ENCODE data around the gene PDE7B.

PDE7B gene

DNA sequence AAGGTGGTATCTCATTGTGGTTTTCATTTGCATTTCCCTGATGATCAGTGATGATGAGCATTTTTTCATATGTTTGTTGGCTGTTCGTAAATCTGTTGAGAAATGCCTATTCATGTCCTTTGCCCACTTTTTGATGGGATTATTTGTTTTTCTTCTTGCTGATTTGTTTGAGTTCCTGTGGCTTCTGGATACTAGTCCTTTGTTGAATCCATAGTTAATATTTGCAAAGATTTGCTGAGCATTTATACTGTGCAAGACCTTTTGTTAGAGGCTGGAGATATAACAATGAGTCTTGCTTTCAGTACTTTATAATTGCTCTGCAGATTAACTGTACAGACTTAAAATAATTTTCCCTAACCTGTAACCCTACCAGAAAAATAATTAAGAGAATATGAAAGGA lies 35.6 kb downstream of the PDE7B start:
- H3K4me1 ChIP-seq (ENCODE audit: control insufficient read depth, insufficient read depth, low read length) = no peaks in the 10 kb centered on the region
- no peak overlapping the region for H3K4me3 ChIP-seq (ENCODE audit: low read depth, low read length)
- no peaks in the 10 kb centered on the region for H3K36me3 ChIP-seq (ENCODE audit: control insufficient read depth, insufficient read depth, low read length)
- H3K27me3 ChIP-seq (ENCODE audit: control insufficient read depth, insufficient read depth, low read length) = no peaks in the 10 kb centered on the region
- H3K9ac ChIP-seq (ENCODE audit: low read depth, low read length) = no peak overlapping the region
- H3K27ac ChIP-seq (ENCODE audit: low read depth, low read length) = no peak overlapping the region
- H3K9me3 ChIP-seq (ENCODE audit: control insufficient read depth, insufficient read depth, low read length) = no peaks in the 10 kb centered on the region

DNA sequence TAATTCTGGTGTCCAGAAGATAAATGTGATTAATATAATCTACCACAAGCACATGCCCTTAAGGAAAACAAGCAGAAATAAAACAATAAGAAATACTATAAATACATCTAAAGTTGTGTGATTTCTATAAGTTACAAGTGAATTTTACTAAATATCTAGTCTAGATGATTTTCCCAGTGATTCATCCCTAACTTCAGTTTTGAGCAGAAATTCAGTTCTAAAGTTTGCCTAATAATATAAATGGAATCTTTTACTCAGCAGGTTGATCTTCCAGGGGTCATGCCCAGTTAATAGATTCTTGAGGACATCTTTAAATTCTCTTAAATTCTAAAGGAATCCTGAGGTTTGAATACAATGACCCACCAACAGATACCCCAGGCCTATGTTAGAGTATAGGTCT lies 37.3 kb downstream of the PDE7B start:
- Histone ChIP-seq H3K9ac (ENCODE audit: low read depth, low read length) (no peak overlapping the region), H3K27ac (ENCODE audit: low read depth, low read length) (no peak overlapping the region), H3K36me3 (ENCODE audit: control insufficient read depth, insufficient read depth, low read length) (no peaks in the 10 kb centered on the region), H3K4me3 (ENCODE audit: low read depth, low read length) (no peak overlapping the region), H3K9me3 (ENCODE audit: control insufficient read depth, insufficient read depth, low read length) (no peaks in the 10 kb centered on the region), H3K4me1 (ENCODE audit: control insufficient read depth, insufficient read depth, low read length) (no peaks in the 10 kb centered on the region), H3K27me3 (ENCODE audit: control insufficient read depth, insufficient read depth, low read length) (no peaks in the 10 kb centered on the region)

DNA sequence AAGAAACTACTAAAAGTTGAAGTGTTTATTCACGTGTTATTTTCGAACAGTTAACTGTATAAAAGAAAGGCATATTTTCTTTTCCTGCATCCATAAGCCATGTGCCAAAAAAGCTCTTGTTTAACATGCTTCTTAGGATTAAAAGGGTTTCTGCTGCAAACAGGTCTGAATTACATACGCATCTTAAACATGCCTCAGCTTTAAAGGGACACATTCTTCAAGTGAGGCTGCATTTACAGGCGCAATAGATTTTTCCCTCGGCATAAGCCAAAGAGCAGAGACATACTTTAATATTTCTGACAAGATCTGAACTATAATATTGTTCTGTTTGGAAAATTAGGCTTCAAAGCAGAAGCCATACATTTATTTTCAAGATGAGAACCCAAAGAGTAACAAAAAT lies 39.4 kb downstream of the PDE7B start:
- no peaks in the 10 kb centered on the region for H3K4me1 ChIP-seq (ENCODE audit: control insufficient read depth, insufficient read depth, low read length)
- H3K9ac ChIP-seq (ENCODE audit: low read depth, low read length) = no peak overlapping the region
- no peak overlapping the region for H3K27ac ChIP-seq (ENCODE audit: low read depth, low read length)
- no peaks in the 10 kb centered on the region for H3K27me3 ChIP-seq (ENCODE audit: control insufficient read depth, insufficient read depth, low read length)
- H3K4me3 ChIP-seq (ENCODE audit: low read depth, low read length) = no peak overlapping the region
- H3K9me3 ChIP-seq (ENCODE audit: control insufficient read depth, insufficient read depth, low read length) = no peaks in the 10 kb centered on the region
- H3K36me3 ChIP-seq (ENCODE audit: control insufficient read depth, insufficient read depth, low read length) = no peaks in the 10 kb centered on the region

DNA sequence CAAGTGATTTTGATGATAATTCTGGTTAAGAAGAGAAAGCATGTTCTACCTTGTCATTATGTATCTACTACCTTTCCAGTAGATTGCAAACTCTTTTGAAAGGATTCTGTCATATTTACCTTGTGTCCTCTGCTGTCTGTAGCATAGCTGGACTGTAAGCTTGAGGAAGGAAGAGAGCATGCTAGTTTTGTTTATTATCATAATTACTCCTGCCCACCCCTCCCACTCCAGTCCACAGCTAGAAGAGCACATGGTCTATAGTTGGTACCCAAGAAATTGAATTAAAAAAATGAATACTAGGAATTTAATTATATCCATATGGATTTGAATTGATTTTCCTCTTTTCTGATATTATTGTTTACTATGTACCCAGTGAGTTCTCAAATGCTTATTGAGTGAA lies 40.2 kb downstream of the PDE7B start:
- Histone ChIP-seq H3K27ac (ENCODE audit: low read depth, low read length) (no peak overlapping the region), H3K4me1 (ENCODE audit: control insufficient read depth, insufficient read depth, low read length) (no peaks in the 10 kb centered on the region), H3K27me3 (ENCODE audit: control insufficient read depth, insufficient read depth, low read length) (no peaks in the 10 kb centered on the region), H3K9ac (ENCODE audit: low read depth, low read length) (no peak overlapping the region), H3K9me3 (ENCODE audit: control insufficient read depth, insufficient read depth, low read length) (no peaks in the 10 kb centered on the region), H3K36me3 (ENCODE audit: control insufficient read depth, insufficient read depth, low read length) (no peaks in the 10 kb centered on the region), H3K4me3 (ENCODE audit: low read depth, low read length) (no peak overlapping the region)

DNA sequence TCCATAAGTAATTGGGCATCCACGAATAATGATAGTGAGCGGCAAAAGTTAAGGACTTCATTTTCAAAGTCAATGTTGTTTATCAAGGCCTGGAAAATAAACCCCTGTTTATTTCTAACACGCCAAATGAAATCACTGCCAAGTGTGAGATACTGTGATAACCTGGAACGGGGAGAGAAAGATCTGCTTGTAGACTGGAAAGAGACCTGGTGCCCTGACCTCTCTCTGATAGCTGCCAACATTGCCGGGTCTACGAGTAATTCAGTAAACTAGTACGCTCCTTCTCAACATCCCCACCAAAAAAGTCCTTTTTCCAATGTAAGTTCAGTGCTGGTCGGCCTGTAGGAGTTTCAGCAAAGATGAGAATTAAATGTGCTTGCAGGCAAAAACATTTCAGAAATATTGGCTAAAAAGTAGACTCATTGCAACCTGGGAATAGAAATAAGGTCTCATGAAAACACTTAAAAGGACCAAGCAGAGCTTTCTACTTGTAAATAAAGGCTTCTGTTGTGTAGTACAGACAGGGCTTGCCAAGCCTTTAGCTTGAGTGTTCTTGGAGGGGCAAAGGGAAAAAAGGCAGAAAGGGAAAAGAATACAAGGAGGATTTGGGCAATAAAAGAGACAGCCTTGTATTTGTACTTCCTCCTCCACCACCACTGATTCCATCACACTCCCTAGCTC lies 43.9 kb downstream of the PDE7B start:
- Histone ChIP-seq H3K4me1 (ENCODE audit: control insufficient read depth, insufficient read depth, low read length) (no peaks in the 10 kb centered on the region), H3K4me3 (ENCODE audit: low read depth, low read length) (no peak overlapping the region), H3K9ac (ENCODE audit: low read depth, low read length) (no peak overlapping the region), H3K9me3 (ENCODE audit: control insufficient read depth, insufficient read depth, low read length) (no peaks in the 10 kb centered on the region), H3K36me3 (ENCODE audit: control insufficient read depth, insufficient read depth, low read length) (no peaks in the 10 kb centered on the region), H3K27ac (ENCODE audit: low read depth, low read length) (no peak overlapping the region), H3K27me3 (ENCODE audit: control insufficient read depth, insufficient read depth, low read length) (no peaks in the 10 kb centered on the region)

DNA sequence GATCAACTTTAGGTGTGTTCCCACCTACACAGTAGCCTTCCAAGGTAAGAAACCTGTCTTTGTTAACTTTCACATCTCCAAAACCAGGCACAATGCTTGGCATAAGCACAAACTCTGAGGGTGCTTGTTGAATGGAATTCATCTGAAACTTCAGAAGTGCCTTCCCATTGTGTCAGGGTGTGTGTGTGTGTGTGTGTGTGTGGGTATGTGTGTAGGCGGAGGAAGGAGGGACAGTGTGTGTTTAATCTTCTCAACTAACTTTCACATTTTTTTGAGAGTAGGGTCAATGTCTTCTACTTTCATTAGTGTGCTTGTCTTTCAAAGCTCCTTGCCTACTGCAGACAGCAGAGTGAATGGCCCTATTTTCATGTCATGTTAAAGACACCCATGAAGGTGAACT lies 45.6 kb downstream of the PDE7B start:
- no peaks in the 10 kb centered on the region for H3K4me1 ChIP-seq (ENCODE audit: control insufficient read depth, insufficient read depth, low read length)

DNA sequence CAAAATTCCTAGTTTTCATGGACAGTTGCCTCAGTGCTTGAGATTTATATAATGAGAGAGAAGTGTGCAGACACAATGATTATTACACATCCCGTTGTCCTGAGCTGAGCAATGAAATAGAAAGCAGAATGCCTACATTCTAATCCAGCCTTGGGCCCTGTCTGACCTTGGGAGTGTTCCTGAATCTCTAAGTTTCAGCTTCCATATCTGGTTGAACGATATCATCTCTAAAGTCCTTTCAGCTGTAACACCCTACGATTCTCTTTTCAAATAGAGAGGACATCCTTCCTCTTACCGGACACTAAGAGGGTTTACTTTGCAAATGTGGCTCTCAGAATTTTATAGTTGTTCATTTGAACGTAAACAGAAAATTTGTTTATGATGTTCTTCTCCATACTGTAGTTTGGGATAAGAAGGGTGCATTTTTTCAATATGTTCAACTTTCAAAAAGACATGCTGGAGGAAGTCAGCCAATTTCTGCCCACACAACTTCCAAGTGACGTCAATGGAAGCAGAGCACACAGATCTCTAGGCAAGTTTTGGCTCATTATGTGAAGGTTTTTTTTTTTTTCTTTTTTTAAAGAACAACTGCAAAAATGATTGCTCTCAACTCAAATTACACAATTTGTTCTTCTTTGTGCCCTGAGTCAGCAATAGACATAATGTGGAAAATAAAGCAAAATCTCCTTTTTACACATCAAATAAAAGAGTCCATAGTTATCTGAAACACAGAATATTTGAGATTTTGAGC lies 50.4 kb downstream of the PDE7B start:
- Histone ChIP-seq H3K4me1 (ENCODE audit: control insufficient read depth, insufficient read depth, low read length) (no peaks in the 10 kb centered on the region; the same call in 1 of the 2 replicates), H3K9me3 (ENCODE audit: control insufficient read depth, insufficient read depth, low read length) (no peaks in the 10 kb centered on the region), H3K4me3 (ENCODE audit: low read depth, low read length) (no peak overlapping the region), H3K27ac (ENCODE audit: low read depth, low read length) (no peak overlapping the region), H3K9ac (ENCODE audit: low read depth, low read length) (no peak overlapping the region), H3K27me3 (ENCODE audit: control insufficient read depth, insufficient read depth, low read length) (no peaks in the 10 kb centered on the region), H3K36me3 (ENCODE audit: control insufficient read depth, insufficient read depth, low read length) (no peaks in the 10 kb centered on the region)

More for the DNA sequence above, 45.6 kb downstream of the PDE7B start:
- Histone ChIP-seq H3K9ac (ENCODE audit: low read depth, low read length) (no peak overlapping the region), H3K27me3 (ENCODE audit: control insufficient read depth, insufficient read depth, low read length) (no peaks in the 10 kb centered on the region), H3K27ac (ENCODE audit: low read depth, low read length) (no peak overlapping the region), H3K4me3 (ENCODE audit: low read depth, low read length) (no peak overlapping the region), H3K36me3 (ENCODE audit: control insufficient read depth, insufficient read depth, low read length) (no peaks in the 10 kb centered on the region), H3K9me3 (ENCODE audit: control insufficient read depth, insufficient read depth, low read length) (no peaks in the 10 kb centered on the region)

DNA sequence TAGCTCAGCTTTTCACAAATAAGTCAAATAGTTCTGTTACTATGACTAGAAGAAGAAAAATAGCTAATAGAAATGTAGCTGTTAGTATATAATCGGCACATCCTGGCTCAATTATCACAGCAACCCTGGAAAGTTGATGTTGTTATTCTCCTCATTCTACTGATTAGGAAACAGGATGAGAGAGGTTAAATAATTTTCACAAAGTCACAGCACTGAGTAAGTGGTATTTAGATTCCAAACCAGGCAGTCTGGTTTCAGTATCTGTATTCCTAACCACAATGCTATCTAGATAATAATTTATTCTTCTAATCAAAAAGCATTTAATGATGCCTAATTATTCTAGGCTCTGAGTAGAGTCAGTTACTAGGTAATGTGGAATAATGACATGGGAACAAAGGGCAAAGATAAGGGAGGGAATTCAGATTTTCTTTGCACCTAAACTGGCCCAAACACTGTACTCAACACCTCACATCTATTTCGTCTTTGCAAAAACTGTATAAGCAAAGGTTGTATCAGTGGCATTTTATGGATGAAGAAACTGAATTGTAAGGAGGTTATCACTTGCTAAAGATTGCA lies 51.3 kb downstream of the PDE7B start:
- H3K27ac ChIP-seq (ENCODE audit: low read depth, low read length) = no peak overlapping the region
- no peak overlapping the region for H3K9ac ChIP-seq (ENCODE audit: low read depth, low read length)
- H3K9me3 ChIP-seq (ENCODE audit: control insufficient read depth, insufficient read depth, low read length) = no peaks in the 10 kb centered on the region
- no peaks in the 10 kb centered on the region for H3K27me3 ChIP-seq (ENCODE audit: control insufficient read depth, insufficient read depth, low read length)
- no peaks in the 10 kb centered on the region for H3K36me3 ChIP-seq (ENCODE audit: control insufficient read depth, insufficient read depth, low read length)
- no peak overlapping the region for H3K4me3 ChIP-seq (ENCODE audit: low read depth, low read length)
- H3K4me1 ChIP-seq (ENCODE audit: control insufficient read depth, insufficient read depth, low read length) = no peaks in the 10 kb centered on the region; the same call in 1 of the 2 replicates

DNA sequence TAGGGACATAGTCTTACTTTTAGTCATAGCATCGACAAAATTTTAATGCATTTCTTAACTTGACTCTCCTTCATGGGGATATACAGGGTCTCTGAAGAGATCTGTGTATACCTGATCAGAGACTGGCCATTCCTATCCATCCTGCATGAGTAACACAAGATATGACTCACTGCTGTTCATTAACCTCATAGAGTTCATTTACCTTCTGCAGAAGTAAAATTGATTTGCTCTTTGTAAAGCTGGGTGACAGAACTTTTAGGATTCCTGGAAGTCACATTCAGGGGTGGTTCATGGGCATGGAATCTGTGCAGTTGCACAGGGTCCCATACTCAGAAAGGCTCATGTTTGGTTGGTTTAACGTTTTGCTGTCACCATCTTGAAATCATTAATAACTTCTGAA lies 53.2 kb downstream of the PDE7B start:
- Histone ChIP-seq H3K36me3 (ENCODE audit: control insufficient read depth, insufficient read depth, low read length) (no peaks in the 10 kb centered on the region), H3K27ac (ENCODE audit: low read depth, low read length) (no peak overlapping the region), H3K9ac (ENCODE audit: low read depth, low read length) (no peak overlapping the region), H3K4me1 (ENCODE audit: control insufficient read depth, insufficient read depth, low read length) (no peaks in the 10 kb centered on the region; the same call in 1 of the 2 replicates), H3K4me3 (ENCODE audit: low read depth, low read length) (no peak overlapping the region), H3K27me3 (ENCODE audit: control insufficient read depth, insufficient read depth, low read length) (no peaks in the 10 kb centered on the region), H3K9me3 (ENCODE audit: control insufficient read depth, insufficient read depth, low read length) (no peaks in the 10 kb centered on the region)

DNA sequence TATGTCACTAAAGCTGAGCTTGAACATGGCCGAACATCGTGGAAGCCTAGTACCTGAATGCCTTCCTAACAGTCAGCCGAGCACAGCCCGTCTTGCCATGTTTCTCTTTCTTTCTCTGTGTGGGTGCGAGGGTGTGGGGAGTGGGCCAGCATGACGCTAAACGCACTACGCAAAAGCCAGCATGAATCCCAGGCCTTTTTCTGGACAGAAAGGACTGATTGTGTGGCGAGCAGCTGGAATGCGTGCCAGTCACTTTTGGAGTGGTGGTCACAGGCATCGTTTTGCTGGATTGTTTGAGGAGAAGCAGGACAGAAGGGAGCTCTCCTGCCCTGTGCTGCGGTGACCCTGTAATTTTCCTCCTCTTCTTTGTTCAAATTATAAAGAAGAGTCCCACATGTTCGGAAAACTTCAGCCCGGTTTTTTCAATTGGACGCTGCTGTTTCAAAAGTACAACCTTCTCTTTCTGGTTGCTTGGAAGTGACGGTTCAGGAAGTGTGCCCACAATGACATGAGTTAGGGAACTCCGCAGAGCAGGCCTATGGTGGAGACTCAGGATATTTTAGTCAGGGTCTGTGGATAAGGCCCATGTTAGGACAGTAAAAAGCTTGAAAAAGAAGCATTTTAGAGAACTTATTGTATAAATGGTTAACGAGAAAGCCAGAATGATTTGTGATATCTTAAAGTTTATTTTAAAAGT lies 54.3 kb downstream of the PDE7B start:
- Histone ChIP-seq H3K27ac (ENCODE audit: low read depth, low read length) (no peak overlapping the region), H3K27me3 (ENCODE audit: control insufficient read depth, insufficient read depth, low read length) (no peaks in the 10 kb centered on the region), H3K36me3 (ENCODE audit: control insufficient read depth, insufficient read depth, low read length) (no peaks in the 10 kb centered on the region), H3K4me3 (ENCODE audit: low read depth, low read length) (no peak overlapping the region), H3K4me1 (ENCODE audit: control insufficient read depth, insufficient read depth, low read length) (no peaks in the 10 kb centered on the region; the same call in 1 of the 2 replicates), H3K9me3 (ENCODE audit: control insufficient read depth, insufficient read depth, low read length) (no peaks in the 10 kb centered on the region), H3K9ac (ENCODE audit: low read depth, low read length) (no peak overlapping the region)

DNA sequence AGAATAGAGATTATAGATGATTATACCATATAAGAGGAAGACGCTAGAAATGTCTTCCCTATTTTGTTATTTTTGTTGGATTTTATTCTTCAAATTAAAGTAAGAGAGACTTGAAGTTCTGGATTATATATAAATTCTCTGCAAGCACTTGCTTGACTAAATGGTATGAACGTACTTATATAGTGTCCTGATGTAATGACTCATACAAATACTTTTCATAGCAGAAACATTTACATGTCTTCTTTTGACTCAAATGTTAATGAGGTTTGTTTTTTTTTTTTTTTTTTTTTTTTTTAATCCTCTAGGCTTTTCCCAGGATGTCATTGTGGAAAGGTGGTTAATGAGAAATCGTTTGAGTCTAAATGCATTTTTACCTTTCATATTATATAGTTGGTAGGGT lies 55.0 kb downstream of the PDE7B start:
- Histone ChIP-seq H3K4me3 (ENCODE audit: low read depth, low read length) (no peak overlapping the region), H3K27me3 (ENCODE audit: control insufficient read depth, insufficient read depth, low read length) (no peaks in the 10 kb centered on the region), H3K4me1 (ENCODE audit: control insufficient read depth, insufficient read depth, low read length) (no peaks in the 10 kb centered on the region; the same call in 1 of the 2 replicates), H3K9me3 (ENCODE audit: control insufficient read depth, insufficient read depth, low read length) (no peaks in the 10 kb centered on the region), H3K9ac (ENCODE audit: low read depth, low read length) (no peak overlapping the region), H3K36me3 (ENCODE audit: control insufficient read depth, insufficient read depth, low read length) (no peaks in the 10 kb centered on the region), H3K27ac (ENCODE audit: low read depth, low read length) (no peak overlapping the region)

All from HUES48 (cell line).